ENCODE data around the gene IL4R.

The IL4R gene

GRCh38 chr16:27402964-27403600, 89.3 kb downstream of the IL4R start:
- Histone ChIP-seq H3K9ac (ENCODE audit: low read length) (no peak overlapping the region), H2AK5ac (ENCODE audit: low read length, severe bottlenecking) (no peak overlapping the region), H3K4me3 (ENCODE audit: insufficient read depth in 1 of 2, low read depth in 1 of 2, low read length in 2 of 2) (no peak overlapping the region), H4K8ac (ENCODE audit: low read length) (no peak overlapping the region), H3K4me1 (ENCODE audit: control insufficient read depth, insufficient read depth, low read depth, low read length) (peaks cover 9% of the 10 kb centered on the region), H2BK12ac (ENCODE audit: low read length in 2 of 2) (no peak overlapping the region), H2AFZ (ENCODE audit: low read depth, low read length) (no peak overlapping the region), H3K23ac (ENCODE audit: low read length in 2 of 2) (no peak overlapping the region), H3K9me3 (ENCODE audit: control insufficient read depth, low read length) (no peaks in the 10 kb centered on the region), H3K27ac (ENCODE audit: low read length, poor library complexity, severe bottlenecking) (no peak overlapping the region), H2BK15ac (ENCODE audit: low read depth, poor library complexity, severe bottlenecking) (no peak overlapping the region), H4K91ac (ENCODE audit: low read length) (no peak overlapping the region), H3K36me3 (ENCODE audit: control insufficient read depth in 1 of 2, insufficient read depth in 2 of 2, low read depth in 1 of 2, low read length in 2 of 2) (no peaks in the 10 kb centered on the region), H3K14ac (ENCODE audit: low read length in 2 of 2) (peak overlapping the region in 1 of 2 experiments; percentile 20), H3K4me2 (ENCODE audit: low read length, poor library complexity, severe bottlenecking) (no peak overlapping the region), H2BK5ac (ENCODE audit: low read depth, low read length, poor library complexity, severe bottlenecking) (no peak overlapping the region), H3K4ac (ENCODE audit: low read depth in 1 of 2, low read length in 2 of 2) (no peak overlapping the region), H2BK120ac (ENCODE audit: low read depth, low read length) (no peak overlapping the region), H3K79me1 (replicated peaks; ENCODE audit: low read length, poor library complexity, severe bottlenecking) (no peaks in the 10 kb centered on the region), H3K18ac (ENCODE audit: low read depth in 1 of 2, low read length in 2 of 2) (no peak overlapping the region), H3K27me3 (ENCODE audit: control insufficient read depth in 1 of 2, insufficient read depth in 1 of 2, low read length in 2 of 2) (peaks cover 12 to 27% of the 10 kb centered on the region in 2 experiments)
- 90% methylated on average over 20 of the region's 20 CpGs for WGBS
- no peak for DNase-seq

GRCh38 chr16:27403601-27403992, 89.8 kb downstream of the IL4R start:
- Histone ChIP-seq H3K36me3 (ENCODE audit: control insufficient read depth in 1 of 2, insufficient read depth in 2 of 2, low read depth in 1 of 2, low read length in 2 of 2) (no peaks in the 10 kb centered on the region), H3K27me3 (ENCODE audit: control insufficient read depth in 1 of 2, insufficient read depth in 1 of 2, low read length in 2 of 2) (peaks cover 12 to 27% of the 10 kb centered on the region in 2 experiments), H2BK12ac (ENCODE audit: low read length in 2 of 2) (no peak overlapping the region), H4K8ac (ENCODE audit: low read length) (no peak overlapping the region), H3K23ac (ENCODE audit: low read length in 2 of 2) (no peak overlapping the region), H3K4me2 (ENCODE audit: low read length, poor library complexity, severe bottlenecking) (no peak overlapping the region), H3K4me1 (ENCODE audit: control insufficient read depth, insufficient read depth, low read depth, low read length) (peaks cover 11% of the 10 kb centered on the region), H2BK120ac (ENCODE audit: low read depth, low read length) (no peak overlapping the region), H2AFZ (ENCODE audit: low read depth, low read length) (no peak overlapping the region), H3K9ac (ENCODE audit: low read length) (no peak overlapping the region), H3K14ac (ENCODE audit: low read length in 2 of 2) (no peak overlapping the region), H3K27ac (ENCODE audit: low read length, poor library complexity, severe bottlenecking) (no peak overlapping the region), H3K18ac (ENCODE audit: low read depth in 1 of 2, low read length in 2 of 2) (no peak overlapping the region), H3K4ac (ENCODE audit: low read depth in 1 of 2, low read length in 2 of 2) (no peak overlapping the region), H2AK5ac (ENCODE audit: low read length, severe bottlenecking) (no peak overlapping the region), H3K9me3 (ENCODE audit: control insufficient read depth, low read length) (no peaks in the 10 kb centered on the region), H4K91ac (ENCODE audit: low read length) (no peak overlapping the region), H2BK15ac (ENCODE audit: low read depth, poor library complexity, severe bottlenecking) (no peak overlapping the region), H3K79me1 (replicated peaks; ENCODE audit: low read length, poor library complexity, severe bottlenecking) (no peaks in the 10 kb centered on the region), H2BK5ac (ENCODE audit: low read depth, low read length, poor library complexity, severe bottlenecking) (no peak overlapping the region), H3K4me3 (ENCODE audit: insufficient read depth in 1 of 2, low read depth in 1 of 2, low read length in 2 of 2) (no peak overlapping the region)
- WGBS: 70% methylated on average over 6 of the region's 6 CpGs
- no peak for DNase-seq

GRCh38 chr16:27404163-27404823, 90.5 kb downstream of the IL4R start:
- H3K18ac ChIP-seq (ENCODE audit: low read depth in 1 of 2, low read length in 2 of 2): no peak overlapping the region
- no peak overlapping the region for H3K23ac ChIP-seq (ENCODE audit: low read length in 2 of 2)
- H2BK120ac ChIP-seq (ENCODE audit: low read depth, low read length): no peak overlapping the region
- DNase-seq: no peak
- 96% methylated on average over 10 of the region's 10 CpGs for WGBS
- no peak overlapping the region for H4K8ac ChIP-seq (ENCODE audit: low read length)
- H3K4me1 ChIP-seq (ENCODE audit: control insufficient read depth, insufficient read depth, low read depth, low read length): peaks cover 12% of the 10 kb centered on the region
- no peaks in the 10 kb centered on the region for H3K79me1 ChIP-seq (replicated peaks; ENCODE audit: low read length, poor library complexity, severe bottlenecking)
- no peak overlapping the region for H3K27ac ChIP-seq (ENCODE audit: low read length, poor library complexity, severe bottlenecking)
- no peak overlapping the region for H2BK15ac ChIP-seq (ENCODE audit: low read depth, poor library complexity, severe bottlenecking)
- H3K9ac ChIP-seq (ENCODE audit: low read length): no peak overlapping the region
- no peaks in the 10 kb centered on the region for H3K36me3 ChIP-seq (ENCODE audit: control insufficient read depth in 1 of 2, insufficient read depth in 2 of 2, low read depth in 1 of 2, low read length in 2 of 2)
- peaks cover 12 to 27% of the 10 kb centered on the region in 2 experiments for H3K27me3 ChIP-seq (ENCODE audit: control insufficient read depth in 1 of 2, insufficient read depth in 1 of 2, low read length in 2 of 2)
- H3K14ac ChIP-seq (ENCODE audit: low read length in 2 of 2): no peak overlapping the region
- no peaks in the 10 kb centered on the region for H3K9me3 ChIP-seq (ENCODE audit: control insufficient read depth, low read length)
- no peak overlapping the region for H2AFZ ChIP-seq (ENCODE audit: low read depth, low read length)
- no peak overlapping the region for H2BK5ac ChIP-seq (ENCODE audit: low read depth, low read length, poor library complexity, severe bottlenecking)
- H2AK5ac ChIP-seq (ENCODE audit: low read length, severe bottlenecking): no peak overlapping the region
- no peak overlapping the region for H3K4me2 ChIP-seq (ENCODE audit: low read length, poor library complexity, severe bottlenecking)
- H3K4me3 ChIP-seq (ENCODE audit: insufficient read depth in 1 of 2, low read depth in 1 of 2, low read length in 2 of 2): no peak overlapping the region
- no peak overlapping the region for H2BK12ac ChIP-seq (ENCODE audit: low read length in 2 of 2)
- no peak overlapping the region for H3K4ac ChIP-seq (ENCODE audit: low read depth in 1 of 2, low read length in 2 of 2)
- peak overlapping the region; percentile 29 for H4K91ac ChIP-seq (ENCODE audit: low read length)

GRCh38 chr16:27405546-27406451, 92.0 kb downstream of the IL4R start:
- no peak overlapping the region for H3K14ac ChIP-seq (ENCODE audit: low read length in 2 of 2)
- peak overlapping the region; percentile 29 for H3K9ac ChIP-seq (ENCODE audit: low read length)
- no peak overlapping the region for H2BK12ac ChIP-seq (ENCODE audit: low read length in 2 of 2)
- no peak overlapping the region for H2AFZ ChIP-seq (ENCODE audit: low read depth, low read length)
- H2BK5ac ChIP-seq (ENCODE audit: low read depth, low read length, poor library complexity, severe bottlenecking): no peak overlapping the region
- H2BK120ac ChIP-seq (ENCODE audit: low read depth, low read length): no peak overlapping the region
- H3K4me3 ChIP-seq (ENCODE audit: insufficient read depth in 1 of 2, low read depth in 1 of 2, low read length in 2 of 2): no peak overlapping the region
- H3K9me3 ChIP-seq (ENCODE audit: control insufficient read depth, low read length): no peaks in the 10 kb centered on the region
- H3K4ac ChIP-seq (ENCODE audit: low read depth in 1 of 2, low read length in 2 of 2): no peak overlapping the region
- H3K23ac ChIP-seq (ENCODE audit: low read length in 2 of 2): no peak overlapping the region
- H3K36me3 ChIP-seq (ENCODE audit: control insufficient read depth in 1 of 2, insufficient read depth in 2 of 2, low read depth in 1 of 2, low read length in 2 of 2): no peaks in the 10 kb centered on the region
- 68% methylated on average over 13 of the region's 19 CpGs for WGBS
- no peak overlapping the region for H3K18ac ChIP-seq (ENCODE audit: low read depth in 1 of 2, low read length in 2 of 2)
- peaks cover 12 to 27% of the 10 kb centered on the region in 2 experiments for H3K27me3 ChIP-seq (ENCODE audit: control insufficient read depth in 1 of 2, insufficient read depth in 1 of 2, low read length in 2 of 2)
- no peak overlapping the region for H2BK15ac ChIP-seq (ENCODE audit: low read depth, poor library complexity, severe bottlenecking)
- H4K8ac ChIP-seq (ENCODE audit: low read length): no peak overlapping the region
- no peak overlapping the region for H3K27ac ChIP-seq (ENCODE audit: low read length, poor library complexity, severe bottlenecking)
- H4K91ac ChIP-seq (ENCODE audit: low read length): no peak overlapping the region
- DNase-seq: no peak
- no peak overlapping the region for H3K4me2 ChIP-seq (ENCODE audit: low read length, poor library complexity, severe bottlenecking)
- H3K79me1 ChIP-seq (replicated peaks; ENCODE audit: low read length, poor library complexity, severe bottlenecking): no peaks in the 10 kb centered on the region
- peaks cover 12% of the 10 kb centered on the region for H3K4me1 ChIP-seq (ENCODE audit: control insufficient read depth, insufficient read depth, low read depth, low read length)
- no peak overlapping the region for H2AK5ac ChIP-seq (ENCODE audit: low read length, severe bottlenecking)
